Spinal cord (tissue), 9 donors: Measurements from ENCODE around the gene GSTT2. TPM values are rescaled to one million over a fixed set of nuclear protein-coding genes. Genes with fewer than 3 reads are reported as not detected.

Source experiments
- DNase-seq, 6 donors: peaks; one replicate each; pipeline versions ENCODE4 v3.0.0 to v3.0.0-alpha.2; 2013 to 2015; ENCODE audit warnings: low spot score in 6 of 6, low read depth in 4 of 6
- H3K27ac ChIP-seq: one replicate; pipeline ENCODE4 v1.5.1; 2013; ENCODE audit warnings: low read depth, low read length, control low read depth
- H3K27me3 ChIP-seq: one replicate; pipeline ENCODE4 v1.6.1; 2013; ENCODE audit warnings: low read length; ENCODE audit not compliant: control insufficient read depth, insufficient read depth
- H3K36me3 ChIP-seq: one replicate; pipeline ENCODE4 v1.6.1; 2013; ENCODE audit warnings: low read length; ENCODE audit not compliant: control insufficient read depth, insufficient read depth
- H3K4me1 ChIP-seq: one replicate; pipeline ENCODE4 v1.6.1; 2013; ENCODE audit warnings: low read length; ENCODE audit not compliant: control insufficient read depth, insufficient read depth
- H3K4me3 ChIP-seq: one replicate; pipeline ENCODE4 v1.5.1; 2013; ENCODE audit warnings: low read depth, low read length, control low read depth
- H3K9me3 ChIP-seq: one replicate; pipeline ENCODE4 v1.6.1; 2013; ENCODE audit warnings: low read length; ENCODE audit not compliant: control insufficient read depth, insufficient read depth
- polyA plus RNA-seq, 2 donors: library from polyadenylated mRNA; unstranded; fragments of 120-200 nt; gene quantifications; one replicate each; pipeline ENCODE4 v1.2.1, GENCODE V29; 2013; ENCODE audit not compliant: insufficient read length in 2 of 2
- total RNA-seq, 2 donors: library from RNA; depleted of rRNA in 1 of 2; stranded (reverse); fragments of 120-200 nt in 1 of 2; fragments of >200 nt in 1 of 2; gene quantifications; one replicate each; pipeline versions ENCODE4 v1.2.3 to v1.2.4, GENCODE V29; 2013 to 2014

Gene GSTT2
- total and polyA plus RNA-seq, 4 donors = 0.44 to 0.45 TPM; not detected in 2

DNA sequence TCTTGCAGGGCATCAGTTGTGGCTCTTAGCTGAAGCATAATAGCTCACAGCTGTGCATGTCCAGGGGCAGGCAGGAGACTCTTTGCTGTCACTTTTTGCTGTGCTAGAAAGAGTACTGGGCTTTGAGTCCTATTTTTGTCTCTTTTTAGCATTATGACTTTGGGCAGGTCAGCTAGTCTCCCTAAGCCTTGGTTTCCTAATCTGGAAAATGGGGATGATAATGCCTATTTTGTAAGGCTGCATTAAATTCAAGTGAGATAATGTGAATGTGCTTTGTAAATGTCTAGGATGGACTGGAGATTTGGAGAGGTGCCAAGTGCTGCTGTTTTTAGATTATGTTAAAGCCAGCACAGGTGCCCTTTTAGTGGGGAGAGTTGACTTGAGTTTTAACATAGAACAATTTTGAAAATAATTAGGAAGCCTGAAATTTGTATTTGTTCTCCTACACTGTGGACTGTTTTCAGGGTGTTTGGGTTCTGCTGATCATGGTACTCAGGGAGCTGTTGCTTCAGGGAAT, 50.3 kb downstream of the GSTT2 start:
- Histone ChIP-seq H3K4me1 (no peaks in the 10 kb centered on the region), H3K9me3 (no peaks in the 10 kb centered on the region)
- DNase-seq = peak in 1 of 6 donors; percentile 3

More for the DNA sequence above, 50.3 kb downstream of the GSTT2 start:
- Histone ChIP-seq H3K27me3 (no peaks in the 10 kb centered on the region), H3K27ac (no peak overlapping the region), H3K4me3 (no peak overlapping the region), H3K36me3 (peaks cover 5% of the 10 kb centered on the region)

Other genes starting within 250 kb of the GSTT2 start
- gene ZNF70, start 229.0 kb upstream of the GSTT2 start, total RNA-seq = 10 to 100 TPM in 1 of 2 donors, 1 to 10 TPM in 1; 5.8 to 11.2 TPM
- gene ZNF70, start 229.0 kb upstream of the GSTT2 start, polyA plus RNA-seq = 1 to 10 TPM; 4.3 to 9.5 TPM
- gene VPREB3, start 225.7 kb upstream of the GSTT2 start, total RNA-seq = under 1 TPM in 1 of 2 donors, not detected in 1; 0.33 TPM
- 1 to 10 TPM in 1 of 2 donors, under 1 TPM in 1; 0.89 to 1.2 TPM for gene VPREB3, start 225.7 kb upstream of the GSTT2 start, polyA plus RNA-seq
- gene C22orf15, start 217.1 kb upstream of the GSTT2 start, total RNA-seq = 1 to 10 TPM in 1 of 2 donors, under 1 TPM in 1; 0.89 to 4.9 TPM
- 1 to 10 TPM; 2.4 to 3.5 TPM for gene C22orf15, start 217.1 kb upstream of the GSTT2 start, polyA plus RNA-seq
- 10 to 100 TPM; 10.6 to 39.8 TPM for gene CHCHD10, start 212.2 kb upstream of the GSTT2 start, total RNA-seq
- 10 to 100 TPM; 92.1 to 97.3 TPM for gene CHCHD10, start 212.2 kb upstream of the GSTT2 start, polyA plus RNA-seq
- gene MMP11, start 207.3 kb upstream of the GSTT2 start, total RNA-seq = 1 to 10 TPM; 4.3 to 6.3 TPM
- gene MMP11, start 207.3 kb upstream of the GSTT2 start, polyA plus RNA-seq = 1 to 10 TPM; 6.9 to 7.7 TPM
- gene SMARCB1, start 193.2 kb upstream of the GSTT2 start, total RNA-seq = 10 to 100 TPM; 29.5 to 81.3 TPM
- gene SMARCB1, start 193.2 kb upstream of the GSTT2 start, polyA plus RNA-seq = 100 to 1,000 TPM; 183 to 186 TPM
- gene DERL3, start 141.1 kb upstream of the GSTT2 start, total RNA-seq = 1 to 10 TPM in 1 of 2 donors, under 1 TPM in 1; 0.50 to 3.6 TPM
- 1 to 10 TPM; 4.5 to 5.3 TPM for gene DERL3, start 141.1 kb upstream of the GSTT2 start, polyA plus RNA-seq
- gene SLC2A11, start 122.3 kb upstream of the GSTT2 start, total RNA-seq = 10 to 100 TPM; 17.4 to 19.9 TPM
- 10 to 100 TPM; 24.9 to 44.3 TPM for gene SLC2A11, start 122.3 kb upstream of the GSTT2 start, polyA plus RNA-seq
- 100 to 1,000 TPM in 1 of 2 donors, 10 to 100 TPM in 1; 81.1 to 471 TPM for gene MIF, start 85.8 kb upstream of the GSTT2 start, total RNA-seq
- 100 to 1,000 TPM; 412 to 473 TPM for gene MIF, start 85.8 kb upstream of the GSTT2 start, polyA plus RNA-seq
- 1 to 10 TPM; 1.1 to 5.5 TPM for gene GSTT2B, start 18.9 kb upstream of the GSTT2 start, total RNA-seq
- gene GSTT2B, start 18.9 kb upstream of the GSTT2 start, polyA plus RNA-seq = 10 to 100 TPM in 1 of 2 donors, 1 to 10 TPM in 1; 8.4 to 10.2 TPM
- 1 to 10 TPM in 1 of 2 donors, under 1 TPM in 1; 0.20 to 1.6 TPM for gene DDTL, start 13.2 kb upstream of the GSTT2 start, total RNA-seq
- gene DDTL, start 13.2 kb upstream of the GSTT2 start, polyA plus RNA-seq = 1 to 10 TPM; 5.3 to 7.5 TPM
- gene DDT, start 5.7 kb upstream of the GSTT2 start, total RNA-seq = 10 to 100 TPM; 66.7 to 96.9 TPM
- gene DDT, start 5.7 kb upstream of the GSTT2 start, polyA plus RNA-seq = 100 to 1,000 TPM in 1 of 2 donors, 10 to 100 TPM in 1; 97.8 to 104 TPM
- not detected for gene GSTT4, start 25.3 kb downstream of the GSTT2 start, total RNA-seq
- not detected for gene GSTT4, start 25.3 kb downstream of the GSTT2 start, polyA plus RNA-seq
- 10 to 100 TPM; 51.0 to 55.5 TPM for gene CABIN1, start 31.2 kb downstream of the GSTT2 start, total RNA-seq
- 10 to 100 TPM; 74.8 to 93.5 TPM for gene CABIN1, start 31.2 kb downstream of the GSTT2 start, polyA plus RNA-seq
- 10 to 100 TPM in 1 of 2 donors, 1 to 10 TPM in 1; 4.9 to 11.2 TPM for gene SUSD2, start 201.4 kb downstream of the GSTT2 start, total RNA-seq
- 10 to 100 TPM; 20.9 to 21.4 TPM for gene SUSD2, start 201.4 kb downstream of the GSTT2 start, polyA plus RNA-seq